PFSK-1 (cell line): Measurements from ENCODE around the gene STAT4.

Source experiments
- REST ChIP-seq, 2 experiments: IDR thresholded peaks; 2 replicates each; pipeline versions ENCODE4 v1.6.1 to v1.8.0; 2011 to 2012; ENCODE audit warnings: low read depth in 2 of 2, low read length in 2 of 2, control low read depth in 1 of 2, inconsistent platforms in 1 of 2, mild to moderate bottlenecking in 1 of 2, moderate library complexity in 1 of 2; ENCODE audit not compliant: insufficient read depth in 1 of 2
- SIN3A ChIP-seq: IDR thresholded peaks from 2 replicates; pipeline ENCODE4 v1.6.1; 2012; ENCODE audit warnings: mild to moderate bottlenecking, low read length, moderate library complexity, borderline replicate concordance; ENCODE audit not compliant: insufficient read depth

- TF ChIP-seq REST (IDR thresholded peaks at IDR 0.05; ENCODE audit: insufficient read depth in 1 of 2, low read depth in 2 of 2, low read length in 2 of 2) (no peak), SIN3A (no peak)
These were observed 149.8 kb downstream of the STAT4 start for GRCh38 chr2:191001032-191001431.
